Measurements from ENCODE around the gene AKAP13.
"Not testable (repeated sequence)": the region's sequence is repeated elsewhere in the genome, so short reads cannot be mapped to it uniquely, and the experiment has no call there.

The AKAP13 gene

GRCh38 chr15:85348048-85348766 lies 32.2 kb upstream of the AKAP13 start:
- not testable (repeated sequence) for H3K27ac ChIP-seq

GRCh38 chr15:85349062-85349461 lies 31.3 kb upstream of the AKAP13 start:
- not testable (repeated sequence) for H3K27ac ChIP-seq

- no peak overlapping the region for H3K27ac ChIP-seq
- no peak for TF ChIP-seq ZFX (IDR thresholded peaks at IDR 0.05)
- no peak for TF ChIP-seq CTCF (conservative IDR thresholded peaks at IDR 0.05)
Observed at GRCh38 chr15:85350395-85350794, 30.0 kb upstream of the AKAP13 start.

GRCh38 chr15:85351501-85351900 lies 28.9 kb upstream of the AKAP13 start:
- not testable (repeated sequence) for H3K27ac ChIP-seq

GRCh38 chr15:85351965-85352364 lies 28.4 kb upstream of the AKAP13 start:
- TF ChIP-seq ZFX (IDR thresholded peaks at IDR 0.05) (no peak), CTCF (conservative IDR thresholded peaks at IDR 0.05) (no peak)
- no peak overlapping the region for H3K27ac ChIP-seq

- no peak overlapping the region for H3K27ac ChIP-seq
Observed at GRCh38 chr15:85353516-85353915, 26.9 kb upstream of the AKAP13 start.

GRCh38 chr15:85354461-85354860 lies 25.9 kb upstream of the AKAP13 start:
- H3K27ac ChIP-seq = no peak overlapping the region
- no peak for TF ChIP-seq ZFX (IDR thresholded peaks at IDR 0.05)
- TF ChIP-seq CTCF (conservative IDR thresholded peaks at IDR 0.05) = no peak

More at GRCh38 chr15:85353516-85353915, 26.9 kb upstream of the AKAP13 start:
- TF ChIP-seq CTCF (conservative IDR thresholded peaks at IDR 0.05) (no peak), ZFX (IDR thresholded peaks at IDR 0.05) (no peak)

GRCh38 chr15:85354948-85355347 lies 25.5 kb upstream of the AKAP13 start:
- TF ChIP-seq ZFX (IDR thresholded peaks at IDR 0.05) = no peak
- no peak for TF ChIP-seq CTCF (conservative IDR thresholded peaks at IDR 0.05)
- H3K27ac ChIP-seq = no peak overlapping the region

GRCh38 chr15:85356276-85356675 lies 24.1 kb upstream of the AKAP13 start:
- H3K27ac ChIP-seq = no peak overlapping the region

More at GRCh38 chr15:85356276-85356675, 24.1 kb upstream of the AKAP13 start:
- TF ChIP-seq ZFX (IDR thresholded peaks at IDR 0.05) (no peak), CTCF (conservative IDR thresholded peaks at IDR 0.05) (no peak)

Data from C4-2B (cell line).